Right lobe of liver (tissue), 6 donors: Measurements from ENCODE around the gene TVP23C. TPM values are rescaled to one million over a fixed set of nuclear protein-coding genes. Genes with fewer than 3 reads are reported as not detected.

Experiments used
- ATAC-seq, 4 donors: fragments of 200-7000 bp; cut with Tn5 transposase; one replicate each; pipeline ENCODE4 v1.9.1; 2020; ENCODE audit warnings: mild to moderate bottlenecking in 4 of 4, moderate library complexity in 4 of 4
- DNase-seq, 3 donors: peaks; one replicate each; pipeline ENCODE4 v3.0.0-alpha.2; 2020
- H3K27ac ChIP-seq, 3 donors: fragments of 200-600 bp; one replicate each; pipeline ENCODE4 v1.8.0; 2022
- H3K27me3 ChIP-seq, 2 donors: fragments of 200-600 bp; one replicate each; pipeline ENCODE4 v1.8.0; 2022
- H3K36me3 ChIP-seq, 4 donors: fragments of 200-600 bp; sonication (generic) in 1 of 4; one replicate each; pipeline versions ENCODE4 v1.5.1 to v1.8.0; 2017 to 2022; ENCODE audit warnings: control low read depth in 1 of 4
- H3K4me1 ChIP-seq, 4 donors: fragments of 200-600 bp; sonication (generic) in 1 of 4; one replicate each; pipeline versions ENCODE4 v1.5.1 to v1.8.0; 2017 to 2022; ENCODE audit warnings: control low read depth in 1 of 4
- H3K4me3 ChIP-seq, 3 donors: fragments of 200-600 bp; one replicate each; pipeline ENCODE4 v1.8.0; 2022
- H3K9me3 ChIP-seq, 4 donors: fragments of 200-600 bp; sonication (generic) in 1 of 4; one replicate each; pipeline versions ENCODE4 v1.5.1 to v1.8.0; 2017 to 2022; ENCODE audit warnings: control low read depth in 1 of 4
- CTCF ChIP-seq, 4 donors: fragments of 200-600 bp in 3 of 4; fragments of 450-650 bp in 1 of 4; IDR thresholded peaks; one replicate each; pipeline versions ENCODE4 v1.5.1 to v1.8.0; 2016 to 2022; ENCODE audit warnings: antibody characterized with exemption in 4 of 4, mild to moderate bottlenecking in 2 of 4
- POLR2A ChIP-seq: fragments of 450-650 bp; IDR thresholded peaks from one replicate; pipeline ENCODE4 v1.6.1; 2017; ENCODE audit warnings: antibody characterized with exemption, mild to moderate bottlenecking
- WGBS: methylation state at CpG from one replicate; pipeline ENCODE4 v1.1.6; 2018; ENCODE audit warnings: low coverage, low lambda C conversion rate; ENCODE audit not compliant: insufficient coverage; ENCODE audit errors: missing lambda C conversion rate; 5-methylcytosine and 5-hydroxymethylcytosine counted together
- intact Hi-C, 2 donors: fragments of 100-400 bp; cut with DNase I; formaldehyde crosslinking; loops; one replicate each; pipeline versions ENCODE4 v1.11.2 to v1.14.1; 2022
- total RNA-seq, 6 experiments: library from RNA; depleted of rRNA in 2 of 6; stranded (reverse); fragments of >200 nt in 2 of 6; fragmentation: NEBNext Ultra II Directional in 3 of 6; extraction: Animal tissue kit (Norgen Biotek cat#: 25700) in 3 of 6; gene quantifications; one replicate each; pipeline versions ENCODE4 v1.1.0 to v1.2.4, GENCODE V29; 2016 to 2023
- donor health status: DM: no; HTN: yes; CAD: no.
- donor health status: DM: no; HTN: no; CAD: no.
- donor health status: DM: no; HTN: no; CAD: no.
- donor health status: DM: no; HTN: yes; CAD: no.
- donor health status: DM: no; HTN: yes; CAD: no.

The TVP23C gene
- total RNA-seq, 6 experiments from 2014 or later: 3.5 to 6.5 (median 4.7) TPM

- ATAC-seq (no peak), DNase-seq (no peak)
- H3K27me3 ChIP-seq: no peaks in the 10 kb centered on the region
- H3K36me3 ChIP-seq: no peaks in the 10 kb centered on the region
- H3K4me1 ChIP-seq: no peaks in the 10 kb centered on the region
- intact Hi-C loops: no loop called here
- no peaks in the 10 kb centered on the region for H3K9me3 ChIP-seq
- H3K27ac ChIP-seq: no peak overlapping the region
- WGBS: 80% methylated on average over 1 of the region's 8 CpGs
- no peak overlapping the region for H3K4me3 ChIP-seq
- TF ChIP-seq CTCF (IDR thresholded peaks at IDR 0.05) (no peak), POLR2A (no peak)
Measured at GRCh38 chr17:15492791-15493692, 70.2 kb downstream of the TVP23C start.

- no peaks in the 10 kb centered on the region for H3K36me3 ChIP-seq
- DNase-seq: no peak
- TF ChIP-seq POLR2A (no peak), CTCF (IDR thresholded peaks at IDR 0.05) (no peak)
- H3K9me3 ChIP-seq: no peaks in the 10 kb centered on the region
- intact Hi-C loops: no loop called here
- no peak overlapping the region for H3K4me3 ChIP-seq
- H3K27me3 ChIP-seq: no peaks in the 10 kb centered on the region
- H3K4me1 ChIP-seq: no peaks in the 10 kb centered on the region
- WGBS: 95% methylated on average over 4 of the region's 4 CpGs
- ATAC-seq: no peak
- no peak overlapping the region for H3K27ac ChIP-seq
Measured at GRCh38 chr17:15492186-15492585, 71.1 kb downstream of the TVP23C start.

GRCh38 chr17:15490634-15491261 is 72.5 kb downstream of the TVP23C start:
- Histone ChIP-seq H3K36me3 (no peaks in the 10 kb centered on the region), H3K27ac (no peak overlapping the region), H3K9me3 (no peaks in the 10 kb centered on the region), H3K4me3 (no peak overlapping the region), H3K27me3 (no peaks in the 10 kb centered on the region), H3K4me1 (no peaks in the 10 kb centered on the region)
- 70% methylated on average over 6 of the region's 11 CpGs for WGBS
- intact Hi-C loops: no loop called here
- DNase-seq: peak in 1 of 3 donors; percentile 59
- TF ChIP-seq POLR2A (no peak), CTCF (IDR thresholded peaks at IDR 0.05) (no peak)
- ATAC-seq: peak; percentile 86 to 93 (median 89)

GRCh38 chr17:15488557-15488956 is 74.7 kb downstream of the TVP23C start:
- H3K27me3 ChIP-seq: no peaks in the 10 kb centered on the region
- intact Hi-C loops: no loop called here
- no peaks in the 10 kb centered on the region for H3K36me3 ChIP-seq
- TF ChIP-seq POLR2A (no peak), CTCF (IDR thresholded peaks at IDR 0.05) (no peak)
- no CpG with 5 or more reads among the region's 2 CpGs for WGBS
- H3K4me1 ChIP-seq: no peaks in the 10 kb centered on the region
- no peak for ATAC-seq
- H3K4me3 ChIP-seq: no peak overlapping the region
- H3K27ac ChIP-seq: no peak overlapping the region
- DNase-seq: no peak
- no peaks in the 10 kb centered on the region for H3K9me3 ChIP-seq
